SHP77 (cell line): ENCODE measurements around the gene COG2.
A peak's percentile ranks its signal among the peaks of the same experiment; 100 is the strongest.
"Not testable (repeated sequence)": the region's sequence is repeated elsewhere in the genome, so short reads cannot be mapped to it uniquely, and the experiment has no call there.

Experiments used
- DNase-seq, 2 experiments: peaks; one replicate each; lab custom pipeline; 2025; lab: John Stamatoyannopoulos, UW

The COG2 gene

DNA sequence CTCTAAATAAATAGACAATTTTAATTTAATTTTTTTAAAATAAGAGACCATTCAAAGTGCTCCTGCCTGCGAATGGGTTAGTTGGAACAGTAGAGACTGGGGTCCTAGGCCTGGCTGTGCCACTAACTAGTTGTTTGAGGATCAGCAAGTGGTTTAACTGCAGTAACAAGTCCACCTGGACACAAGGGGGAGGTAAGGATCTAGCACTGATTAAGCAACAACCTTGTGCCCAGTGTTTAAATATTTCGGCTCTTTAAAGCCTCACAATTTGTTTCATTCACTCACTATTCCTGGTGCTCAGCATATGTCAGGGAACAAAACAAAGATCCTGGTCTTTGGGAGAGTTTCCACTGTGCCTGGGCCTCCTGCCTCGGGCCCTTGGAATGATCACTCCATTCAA lies 73.2 kb downstream of the COG2 start:
- DNase-seq: peak; percentile 23 to 36

GRCh38 chr1:230716453-230716852 lies 74.2 kb downstream of the COG2 start:
- DNase-seq: not testable (repeated sequence)

DNA sequence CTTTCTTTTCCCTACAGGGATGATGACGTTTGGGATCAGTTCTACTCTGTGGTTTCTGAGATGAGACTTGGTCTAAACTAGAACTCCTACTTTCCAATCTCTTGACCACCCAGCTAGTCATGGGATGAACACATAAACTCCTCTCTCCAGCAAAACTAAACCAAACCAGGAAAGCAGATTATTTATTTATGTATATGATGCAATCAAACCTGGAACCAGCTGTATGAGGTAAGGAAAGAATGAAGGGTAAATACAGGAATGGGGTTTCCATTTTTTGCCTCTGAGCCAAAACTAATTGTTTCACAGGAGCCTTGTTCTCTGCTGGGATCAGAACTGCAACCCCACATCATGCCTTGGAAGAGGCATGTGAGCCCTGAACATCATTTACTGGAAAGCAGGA lies 75.0 kb downstream of the COG2 start:
- no peak for DNase-seq

- not testable (repeated sequence) for DNase-seq
Measured at GRCh38 chr1:230721849-230722522, 79.7 kb downstream of the COG2 start.

- DNase-seq: no peak
Measured at GRCh38 chr1:230725256-230726012, 83.2 kb downstream of the COG2 start.

DNA sequence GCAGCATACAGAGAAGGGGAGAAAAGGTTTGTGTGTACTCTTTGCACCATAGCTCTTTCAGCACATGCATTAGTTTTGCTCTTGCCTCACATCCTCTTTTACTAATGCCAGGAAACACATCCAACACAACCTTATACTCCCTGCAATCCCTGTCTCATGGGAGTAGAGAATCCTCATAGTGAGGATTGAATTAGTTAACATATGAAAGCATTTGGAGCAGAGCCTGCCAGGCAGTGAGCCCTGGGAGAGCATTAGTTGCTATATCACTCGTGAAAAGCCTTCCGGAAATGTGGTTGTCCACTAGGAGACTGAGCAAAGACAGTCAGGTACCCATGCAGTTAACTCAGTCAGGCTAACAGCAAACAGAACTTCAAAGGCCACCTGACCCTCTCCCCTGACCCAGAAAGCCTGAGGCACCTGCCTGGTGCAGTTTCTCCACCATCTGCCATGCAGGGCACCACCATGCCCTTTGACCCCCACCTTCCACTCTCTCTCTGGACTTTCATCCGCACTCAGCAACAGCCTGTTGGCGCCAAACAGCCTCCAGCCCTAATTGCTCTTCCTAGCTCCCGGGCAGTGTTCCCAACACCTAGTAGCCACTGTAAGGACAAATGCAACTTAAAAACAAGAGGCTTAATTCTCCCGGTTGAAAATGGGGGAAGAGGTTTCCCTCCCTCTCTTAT lies 86.6 kb downstream of the COG2 start:
- peak; percentile 84 to 89 for DNase-seq

- DNase-seq: peak; percentile 92 to 95
Measured at GRCh38 chr1:230730977-230731376, 88.7 kb downstream of the COG2 start.

- DNase-seq: peak; percentile 74 to 81
Measured at GRCh38 chr1:230735447-230735846, 93.2 kb downstream of the COG2 start.

DNA sequence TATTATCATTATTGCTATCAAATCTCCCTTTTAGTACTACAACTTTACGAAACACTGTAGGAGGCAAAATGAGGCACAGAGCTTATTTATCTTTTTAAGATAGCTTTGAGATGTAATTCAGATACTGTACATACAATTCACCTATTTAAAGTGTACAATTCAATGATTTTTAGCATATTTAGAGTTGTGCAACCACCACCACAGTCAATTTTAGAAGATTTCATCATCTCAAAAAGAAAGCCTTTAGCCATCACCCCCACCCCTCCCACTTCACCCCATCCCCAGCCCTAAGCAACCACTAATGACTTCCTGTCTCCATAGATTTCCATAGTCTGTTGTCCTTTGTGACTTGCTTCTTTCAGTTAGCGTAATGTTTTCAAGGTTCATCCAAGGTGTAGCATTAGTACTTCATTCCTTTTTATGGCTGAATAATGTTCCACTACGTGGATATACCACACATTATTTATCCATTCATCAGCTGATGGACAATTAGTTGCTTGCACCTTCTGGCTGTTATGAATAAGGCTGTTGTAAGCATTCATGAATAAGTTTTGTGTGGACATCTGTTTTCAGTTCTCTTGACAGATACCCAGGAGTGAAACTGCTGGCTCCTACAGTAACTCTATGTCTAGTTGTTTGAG lies 95.5 kb downstream of the COG2 start:
- no peak for DNase-seq

DNA sequence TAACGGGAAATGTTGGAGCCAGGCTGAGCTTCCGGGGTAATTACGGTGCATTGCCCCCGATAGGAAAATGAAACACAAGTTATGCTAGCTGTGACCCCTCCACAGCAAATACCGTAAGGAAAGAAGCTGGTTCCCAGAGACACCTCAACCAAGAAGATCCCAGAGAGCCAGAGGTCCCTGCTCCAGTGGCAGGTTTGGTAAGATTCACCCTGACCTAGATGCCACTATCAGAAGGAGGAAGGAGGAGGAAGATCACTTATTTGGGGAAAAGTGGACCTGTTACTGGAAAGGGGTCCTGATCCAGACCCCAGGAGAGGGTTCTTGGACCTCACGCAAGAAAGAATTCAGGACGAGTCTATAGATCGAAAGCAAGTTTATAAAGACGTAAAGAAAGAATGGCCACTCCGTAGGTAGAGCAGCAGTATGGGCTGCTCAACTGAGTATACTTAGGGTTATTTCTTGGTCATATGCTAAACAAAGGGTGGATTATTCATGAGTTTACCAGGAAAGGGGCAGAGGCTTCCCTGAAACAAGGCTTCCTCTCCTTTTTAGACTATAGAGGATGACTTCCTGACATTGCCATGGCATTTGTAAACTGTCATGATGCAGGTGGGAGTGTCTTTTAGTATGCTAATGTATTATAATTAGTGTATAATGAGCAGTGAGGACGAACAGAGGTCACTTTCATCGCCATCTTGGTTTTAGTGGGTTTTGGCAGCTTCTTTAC lies 97.4 kb downstream of the COG2 start:
- DNase-seq: no peak
